ENCODE results near the gene CTNNA3. TPM values are rescaled to one million over a fixed set of nuclear protein-coding genes. Genes with fewer than 3 reads are reported as not detected.

CTNNA3 gene
- total RNA-seq, 1 experiment from 2014 or later: 0.20 TPM

DNA sequence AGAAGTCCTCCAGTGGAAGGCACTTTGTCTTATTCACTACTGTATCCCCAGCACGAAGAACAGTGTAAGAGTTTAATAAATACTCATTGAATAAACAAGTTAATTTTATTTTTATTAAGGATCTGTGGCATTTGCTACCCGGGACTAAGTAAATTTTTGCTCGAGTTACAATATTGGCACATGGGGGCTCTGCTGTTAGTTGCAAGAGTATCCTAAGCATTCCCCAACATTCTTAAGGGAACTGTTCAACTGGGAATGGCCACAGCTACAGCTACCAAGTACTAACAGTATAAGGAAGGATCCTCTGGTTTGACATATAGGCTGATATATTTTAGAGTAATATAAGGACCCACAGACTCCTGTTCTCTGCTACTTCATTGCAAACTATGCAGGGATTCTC lies 778.9 kb downstream of the CTNNA3 start:
- H3K9me3 Mint-ChIP-seq (ENCODE audit: unreplicated experiment): no peaks in the 10 kb centered on the region
- no peak overlapping the region for H3K27ac Mint-ChIP-seq (ENCODE audit: unreplicated experiment)
- no peaks in the 10 kb centered on the region for H3K4me1 Mint-ChIP-seq (ENCODE audit: low read depth, unreplicated experiment)
- no peaks in the 10 kb centered on the region for H3K9me3 ChIP-seq
- no peak overlapping the region for H3K4me3 ChIP-seq (ENCODE audit: low read depth, low read length)
- no peak overlapping the region for H3K4me3 Mint-ChIP-seq (ENCODE audit: unreplicated experiment)
- H3K36me3 ChIP-seq (ENCODE audit: control insufficient read depth, insufficient read depth, low read length): no peaks in the 10 kb centered on the region
- ChIA-PET CTCF (interaction anchor here (1.0 to 1.3 kb wide), 2 partner anchors 15 to 614 kb away, joined by 3 to 4 read pairs; no protein-coding TSS in a partner anchor), POLR2A (no interaction called here)
- no peaks in the 10 kb centered on the region for H3K27me3 ChIP-seq (replicated peaks; ENCODE audit: control insufficient read depth, insufficient read depth, low read length)
- BruUV-seq (replicated peaks): no TSS peak
- H3K27me3 Mint-ChIP-seq (ENCODE audit: insufficient read depth, unreplicated experiment): peaks cover 6% of the 10 kb centered on the region
- no peaks in the 10 kb centered on the region for H3K36me3 Mint-ChIP-seq (ENCODE audit: insufficient read depth, unreplicated experiment)
- no peaks in the 10 kb centered on the region for H3K4me1 ChIP-seq
- TF ChIP-seq, protein P1, sequence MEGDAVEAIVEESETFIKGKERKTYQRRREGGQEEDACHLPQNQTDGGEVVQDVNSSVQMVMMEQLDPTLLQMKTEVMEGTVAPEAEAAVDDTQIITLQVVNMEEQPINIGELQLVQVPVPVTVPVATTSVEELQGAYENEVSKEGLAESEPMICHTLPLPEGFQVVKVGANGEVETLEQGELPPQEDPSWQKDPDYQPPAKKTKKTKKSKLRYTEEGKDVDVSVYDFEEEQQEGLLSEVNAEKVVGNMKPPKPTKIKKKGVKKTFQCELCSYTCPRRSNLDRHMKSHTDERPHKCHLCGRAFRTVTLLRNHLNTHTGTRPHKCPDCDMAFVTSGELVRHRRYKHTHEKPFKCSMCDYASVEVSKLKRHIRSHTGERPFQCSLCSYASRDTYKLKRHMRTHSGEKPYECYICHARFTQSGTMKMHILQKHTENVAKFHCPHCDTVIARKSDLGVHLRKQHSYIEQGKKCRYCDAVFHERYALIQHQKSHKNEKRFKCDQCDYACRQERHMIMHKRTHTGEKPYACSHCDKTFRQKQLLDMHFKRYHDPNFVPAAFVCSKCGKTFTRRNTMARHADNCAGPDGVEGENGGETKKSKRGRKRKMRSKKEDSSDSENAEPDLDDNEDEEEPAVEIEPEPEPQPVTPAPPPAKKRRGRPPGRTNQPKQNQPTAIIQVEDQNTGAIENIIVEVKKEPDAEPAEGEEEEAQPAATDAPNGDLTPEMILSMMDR (IDR thresholded peaks at IDR 0.05; ENCODE audit: insufficient read depth in 1 of 2, low read depth in 1 of 2, low read length in 1 of 2, severe bottlenecking in 1 of 2, unreplicated experiment in 1 of 2): peak in 1 of 2 experiments; percentile 31
- no peak for DNase-seq
- intact Hi-C loops (cut with micrococcal nuclease; ENCODE audit: unreplicated experiment): loop anchor here (1.0 kb wide), 1 partner anchor 14 kb away; no protein-coding TSS in a partner anchor

DNA sequence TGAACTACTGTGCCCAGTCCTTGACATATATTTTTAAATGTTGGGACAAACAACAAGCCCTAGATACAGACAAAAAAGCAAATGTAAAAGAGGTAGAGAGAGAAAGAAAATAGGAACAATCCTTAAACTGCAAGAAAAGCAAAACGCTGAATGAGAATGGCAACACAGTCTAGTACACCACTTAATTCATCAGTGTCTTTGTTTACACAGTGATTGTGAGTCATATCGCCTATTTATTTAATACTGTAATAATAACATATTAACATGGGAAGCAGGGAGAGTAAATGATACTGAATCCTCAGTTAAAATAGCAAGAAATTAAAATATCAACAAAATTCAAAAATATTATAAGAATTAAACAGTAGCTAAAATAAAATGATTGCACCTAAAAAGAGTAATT lies 780.0 kb downstream of the CTNNA3 start:
- no peaks in the 10 kb centered on the region for H3K36me3 ChIP-seq (ENCODE audit: control insufficient read depth, insufficient read depth, low read length)
- Mint-ChIP-seq H3K4me3 (ENCODE audit: unreplicated experiment) (no peak overlapping the region), H3K4me1 (ENCODE audit: low read depth, unreplicated experiment) (no peaks in the 10 kb centered on the region), H3K27ac (ENCODE audit: unreplicated experiment) (no peak overlapping the region), H3K36me3 (ENCODE audit: insufficient read depth, unreplicated experiment) (no peaks in the 10 kb centered on the region), H3K27me3 (ENCODE audit: insufficient read depth, unreplicated experiment) (peaks cover 6% of the 10 kb centered on the region), H3K9me3 (ENCODE audit: unreplicated experiment) (no peaks in the 10 kb centered on the region)
- BruUV-seq (replicated peaks): no TSS peak
- intact Hi-C loops (cut with micrococcal nuclease; ENCODE audit: unreplicated experiment): no loop called here
- TF ChIP-seq, protein P1 (IDR thresholded peaks at IDR 0.05; ENCODE audit: insufficient read depth in 1 of 2, low read depth in 1 of 2, low read length in 1 of 2, severe bottlenecking in 1 of 2, unreplicated experiment in 1 of 2): no peak
- no peaks in the 10 kb centered on the region for H3K9me3 ChIP-seq
- no peaks in the 10 kb centered on the region for H3K4me1 ChIP-seq
- CTCF ChIA-PET: interaction anchor here (0.6 to 1.1 kb wide), 2 partner anchors 10 to 460 kb away, joined by 4 read pairs; partner anchors contain the start of gene LRRTM3
- POLR2A ChIA-PET: no interaction called here
- no peaks in the 10 kb centered on the region for H3K27me3 ChIP-seq (replicated peaks; ENCODE audit: control insufficient read depth, insufficient read depth, low read length)
- DNase-seq: no peak
- H3K4me3 ChIP-seq (ENCODE audit: low read depth, low read length): no peak overlapping the region

DNA sequence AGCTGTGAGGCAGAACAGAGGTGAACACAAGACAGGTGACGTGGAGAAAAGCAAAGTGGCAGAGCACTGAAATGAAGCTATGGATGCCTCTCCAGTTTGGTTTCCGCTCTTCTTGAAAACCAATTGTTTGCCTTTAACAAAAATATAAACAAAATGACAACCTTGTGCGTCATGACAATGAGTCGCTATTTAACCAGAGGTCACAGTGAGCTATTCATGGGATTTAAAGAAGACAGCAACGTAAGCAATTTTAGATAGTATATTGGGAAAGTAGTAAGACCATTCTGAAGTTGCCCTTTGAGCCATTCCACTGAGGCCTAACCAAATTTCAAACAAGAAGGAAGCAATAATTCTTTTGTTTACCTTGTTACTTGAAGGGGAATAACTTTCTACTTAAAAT lies 785.3 kb downstream of the CTNNA3 start:
- Histone ChIP-seq H3K4me3 (ENCODE audit: low read depth, low read length) (no peak overlapping the region), H3K27me3 (replicated peaks; ENCODE audit: control insufficient read depth, insufficient read depth, low read length) (no peaks in the 10 kb centered on the region), H3K9me3 (no peaks in the 10 kb centered on the region), H3K4me1 (no peaks in the 10 kb centered on the region), H3K36me3 (ENCODE audit: control insufficient read depth, insufficient read depth, low read length) (no peaks in the 10 kb centered on the region)
- no peaks in the 10 kb centered on the region for H3K9me3 Mint-ChIP-seq (ENCODE audit: unreplicated experiment)
- no peak for DNase-seq
- H3K4me3 Mint-ChIP-seq (ENCODE audit: unreplicated experiment): no peak overlapping the region
- no peaks in the 10 kb centered on the region for H3K4me1 Mint-ChIP-seq (ENCODE audit: low read depth, unreplicated experiment)
- H3K36me3 Mint-ChIP-seq (ENCODE audit: insufficient read depth, unreplicated experiment): no peaks in the 10 kb centered on the region
- ChIA-PET POLR2A (no interaction called here), CTCF (no interaction called here)
- H3K27me3 Mint-ChIP-seq (ENCODE audit: insufficient read depth, unreplicated experiment): peaks cover 6% of the 10 kb centered on the region
- BruUV-seq (replicated peaks): no TSS peak
- intact Hi-C loops (cut with micrococcal nuclease; ENCODE audit: unreplicated experiment): no loop called here
- H3K27ac Mint-ChIP-seq (ENCODE audit: unreplicated experiment): no peak overlapping the region
- TF ChIP-seq, protein P1 (IDR thresholded peaks at IDR 0.05; ENCODE audit: insufficient read depth in 1 of 2, low read depth in 1 of 2, low read length in 1 of 2, severe bottlenecking in 1 of 2, unreplicated experiment in 1 of 2): no peak

All from Caco-2 (cell line).